GM18909 (cell line): ENCODE data around the gene VEZT.
"Not testable (repeated sequence)": the region's sequence is repeated elsewhere in the genome, so short reads cannot be mapped to it uniquely, and the experiment has no call there.

Experiments used
- ATAC-seq: cut with Tn5 transposase; IDR thresholded peaks from one replicate; pipeline ENCODE4 v1.9.1; 2021; ENCODE audit warnings: mild to moderate bottlenecking; ENCODE audit not compliant: unreplicated experiment, poor library complexity

Gene VEZT, protein sequence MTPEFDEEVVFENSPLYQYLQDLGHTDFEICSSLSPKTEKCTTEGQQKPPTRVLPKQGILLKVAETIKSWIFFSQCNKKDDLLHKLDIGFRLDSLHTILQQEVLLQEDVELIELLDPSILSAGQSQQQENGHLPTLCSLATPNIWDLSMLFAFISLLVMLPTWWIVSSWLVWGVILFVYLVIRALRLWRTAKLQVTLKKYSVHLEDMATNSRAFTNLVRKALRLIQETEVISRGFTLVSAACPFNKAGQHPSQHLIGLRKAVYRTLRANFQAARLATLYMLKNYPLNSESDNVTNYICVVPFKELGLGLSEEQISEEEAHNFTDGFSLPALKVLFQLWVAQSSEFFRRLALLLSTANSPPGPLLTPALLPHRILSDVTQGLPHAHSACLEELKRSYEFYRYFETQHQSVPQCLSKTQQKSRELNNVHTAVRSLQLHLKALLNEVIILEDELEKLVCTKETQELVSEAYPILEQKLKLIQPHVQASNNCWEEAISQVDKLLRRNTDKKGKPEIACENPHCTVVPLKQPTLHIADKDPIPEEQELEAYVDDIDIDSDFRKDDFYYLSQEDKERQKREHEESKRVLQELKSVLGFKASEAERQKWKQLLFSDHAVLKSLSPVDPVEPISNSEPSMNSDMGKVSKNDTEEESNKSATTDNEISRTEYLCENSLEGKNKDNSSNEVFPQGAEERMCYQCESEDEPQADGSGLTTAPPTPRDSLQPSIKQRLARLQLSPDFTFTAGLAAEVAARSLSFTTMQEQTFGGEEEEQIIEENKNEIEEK

DNA sequence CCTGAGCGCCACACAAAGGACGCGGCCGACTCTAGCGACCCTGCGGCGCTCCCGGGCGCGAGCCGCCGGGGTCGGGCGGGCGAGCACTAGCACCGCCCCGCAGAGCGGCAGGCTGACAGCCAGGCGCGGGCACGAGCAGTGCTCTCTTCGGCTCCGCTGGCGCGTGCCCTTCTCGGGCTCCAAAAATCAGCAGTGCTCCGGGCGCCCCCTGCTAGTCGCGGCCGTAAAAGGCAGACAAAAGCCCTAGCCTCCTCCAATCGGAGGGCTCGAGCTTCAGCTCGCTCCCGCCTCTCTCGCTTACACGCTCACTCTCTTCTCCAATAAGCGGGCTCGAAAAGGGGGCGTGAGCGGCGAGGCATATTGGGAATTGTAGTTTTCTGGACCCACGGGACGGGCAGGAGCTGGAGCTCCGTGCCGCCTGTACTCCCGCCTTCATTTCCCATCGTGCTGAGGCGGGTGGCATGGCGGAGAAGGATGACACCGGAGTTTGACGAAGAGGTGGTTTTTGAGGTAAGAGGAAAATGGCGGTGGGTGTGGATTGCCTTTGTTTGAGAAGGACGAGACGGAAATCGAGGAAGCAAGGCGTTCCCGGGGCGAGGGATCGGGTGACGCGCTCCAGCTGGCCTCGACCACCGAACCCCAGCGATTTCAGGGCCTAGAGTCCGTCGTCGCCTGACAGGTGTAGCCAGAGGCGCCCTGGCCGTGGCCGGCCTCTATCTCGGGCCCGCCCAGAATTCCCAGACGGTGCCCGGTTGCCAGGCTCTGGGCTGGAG, at the start of gene VEZT, which contains the start of gene FGD6:
TSS of gene VEZT (plus strand) at position 431 of the 773 bp plus-strand sequence. CDS start at position 475, 44 bp downstream.
TSS of gene FGD6 (minus strand) at position 91 of the 773 bp plus-strand sequence. CDS start 227 bp downstream, outside the sequence.
- ATAC-seq: peak; percentile 94

DNA sequence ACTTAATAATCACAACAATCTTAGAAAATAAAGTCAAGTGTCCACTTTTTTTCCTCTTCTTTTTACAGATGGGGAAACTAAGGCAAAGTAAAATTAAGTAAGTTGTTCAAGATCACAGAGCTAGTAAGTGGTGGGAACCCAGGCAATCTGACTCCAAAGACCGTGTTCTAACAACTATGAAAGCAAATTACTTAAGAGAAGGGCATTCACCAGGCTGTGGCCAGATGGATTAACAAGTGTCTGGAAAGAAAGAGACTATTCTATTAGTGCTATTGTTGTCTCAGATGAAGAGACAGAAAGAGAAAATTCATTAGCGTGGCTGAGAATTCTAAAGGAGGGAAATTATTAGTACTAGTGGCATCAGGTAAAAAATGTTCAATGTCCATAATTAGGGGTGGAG, 48.9 kb upstream of the VEZT start:
- no peak for ATAC-seq

DNA sequence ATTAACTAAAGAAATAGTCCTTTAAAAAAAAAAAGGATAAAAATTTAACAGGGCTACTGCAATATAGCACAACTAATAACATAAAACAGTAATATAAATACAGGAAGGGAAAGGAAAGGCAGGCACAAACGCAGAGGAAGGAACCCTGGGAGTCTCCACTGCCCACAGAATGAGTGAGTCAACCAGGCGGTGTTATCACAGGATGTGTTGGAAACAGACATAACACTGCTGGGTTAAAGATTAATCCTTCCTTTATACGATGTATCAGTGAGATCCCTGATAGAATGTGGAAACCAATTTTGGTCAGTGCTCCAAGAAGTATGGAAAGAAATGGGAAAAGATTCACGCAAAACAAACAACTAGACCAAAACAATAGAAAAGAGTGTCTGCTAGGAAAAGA, 48.2 kb upstream of the VEZT start:
- no peak for ATAC-seq

GRCh38 chr12:95173392-95174251, 44.0 kb upstream of the VEZT start:
- ATAC-seq: no peak

DNA sequence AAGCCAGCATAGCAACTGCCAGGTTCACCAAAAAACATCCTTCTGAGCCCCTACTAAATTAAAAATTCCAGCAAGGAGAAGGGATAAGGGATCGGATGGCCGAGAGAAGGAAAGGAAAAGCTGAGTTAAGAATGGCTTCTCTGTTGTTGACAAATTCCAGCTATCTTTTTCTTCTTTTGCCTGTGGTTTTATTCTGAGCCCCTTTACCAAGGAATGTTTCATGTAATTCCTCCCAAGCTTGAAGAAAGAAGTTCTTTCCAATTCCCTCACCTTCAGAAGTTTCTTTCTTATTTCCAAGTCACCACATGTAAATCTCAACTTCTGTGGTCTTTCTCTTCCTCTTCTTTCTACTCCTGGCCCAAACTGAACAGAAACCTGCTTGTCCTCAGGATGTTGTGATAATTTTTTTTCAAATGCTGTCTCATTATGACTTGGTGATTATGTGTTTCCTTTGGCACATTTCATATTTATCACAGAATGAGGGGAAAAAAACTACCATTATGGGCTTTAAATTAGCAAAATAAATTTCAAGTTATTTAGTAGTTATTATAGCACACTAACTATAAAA, 40.3 kb upstream of the VEZT start:
- ATAC-seq: no peak

- no peak for ATAC-seq
These were observed 39.5 kb upstream of the VEZT start for GRCh38 chr12:95178136-95178535.

GRCh38 chr12:95179011-95179410, 38.6 kb upstream of the VEZT start:
- no peak for ATAC-seq

DNA sequence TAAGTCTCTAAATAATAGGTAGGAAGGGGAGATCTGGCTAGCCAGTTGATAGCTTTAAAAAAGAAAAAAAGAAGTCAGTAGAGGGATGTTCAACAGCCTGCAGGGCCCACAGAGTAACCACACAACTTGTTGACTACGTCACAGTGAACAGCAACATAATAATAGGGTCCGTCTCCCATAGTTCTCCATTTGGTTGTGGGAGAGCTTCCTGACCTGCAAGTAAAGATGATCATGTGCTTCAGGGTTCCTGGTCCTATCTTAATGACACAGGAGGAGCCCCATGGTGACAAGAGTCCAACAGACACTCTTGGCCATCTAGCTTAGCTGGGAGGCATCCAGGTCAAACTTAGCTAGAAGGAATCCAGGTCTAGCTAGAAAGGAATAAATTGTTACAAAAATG, 36.5 kb upstream of the VEZT start:
- no peak for ATAC-seq

DNA sequence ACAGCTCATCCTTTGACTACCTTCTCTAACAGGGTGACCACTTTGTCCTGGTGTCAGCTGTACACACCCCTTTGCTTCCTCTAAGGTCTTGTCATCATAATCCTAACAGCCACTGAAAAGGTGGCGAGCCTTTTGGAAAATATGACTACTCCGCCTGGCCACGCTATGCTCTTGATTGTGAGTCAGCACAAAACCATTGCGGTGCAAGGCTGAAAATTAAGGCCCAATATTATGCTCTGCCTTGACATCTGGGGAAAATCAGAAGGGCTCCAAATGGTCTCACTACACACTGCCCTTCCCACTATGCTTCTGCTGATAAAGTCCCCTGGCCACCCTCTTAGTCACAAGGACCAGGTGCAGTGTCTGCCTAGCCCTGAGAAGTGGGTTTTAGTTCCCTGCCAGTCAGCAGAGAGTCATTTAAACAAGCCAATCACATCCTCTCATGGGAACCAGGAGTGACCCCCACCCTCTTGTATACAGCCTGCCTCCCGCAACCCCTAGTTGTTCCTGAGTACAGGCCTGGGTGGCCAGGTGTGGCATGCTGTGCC, 34.7 kb upstream of the VEZT start:
- ATAC-seq: no peak

DNA sequence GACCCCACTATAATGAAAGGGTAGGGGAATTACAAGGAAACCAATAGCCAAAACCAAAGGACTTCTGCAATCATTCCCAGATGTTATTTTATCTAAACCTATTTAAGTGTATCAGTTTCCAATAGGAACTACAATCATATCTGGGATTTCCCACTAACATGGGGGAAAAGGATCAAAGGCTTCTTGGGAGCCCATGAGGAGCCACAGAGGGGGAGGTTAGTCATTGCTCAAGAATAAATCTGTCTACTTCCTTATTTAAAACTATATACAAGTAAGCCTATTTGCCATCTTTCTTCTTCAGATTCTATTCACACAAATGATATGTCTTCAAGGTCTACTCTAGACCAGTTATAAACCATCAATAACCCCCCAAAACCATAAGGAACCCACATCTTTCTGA, 33.5 kb upstream of the VEZT start:
- no peak for ATAC-seq

GRCh38 chr12:95185072-95185471, 32.5 kb upstream of the VEZT start:
- no peak for ATAC-seq

- no peak for ATAC-seq
These were observed 31.8 kb upstream of the VEZT start for GRCh38 chr12:95185854-95186253.

DNA sequence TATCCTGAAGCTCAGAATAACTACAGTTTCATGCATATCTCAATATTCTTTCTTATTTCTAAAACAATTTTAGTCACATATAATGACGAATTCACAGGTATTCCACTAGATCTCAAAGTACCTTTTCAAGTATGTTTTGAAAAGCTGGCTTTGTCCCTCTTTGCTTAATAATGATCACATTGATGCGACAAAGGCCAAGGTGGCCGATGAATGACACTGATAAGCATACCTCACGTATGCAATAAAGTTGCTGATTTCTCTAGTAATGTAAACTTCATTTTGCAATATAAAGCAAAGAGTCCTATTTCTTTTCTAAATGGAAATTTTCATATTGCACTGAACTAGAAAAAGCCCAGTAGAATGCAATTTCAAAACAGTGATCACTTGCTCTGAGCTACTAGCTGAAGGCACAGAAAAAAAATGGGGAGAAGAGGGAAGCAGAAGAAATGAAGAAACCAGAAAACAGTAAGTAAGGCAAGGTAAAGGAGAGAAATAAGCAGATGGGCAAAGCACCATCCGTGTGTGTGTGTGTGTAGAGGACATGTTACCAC, 29.7 kb upstream of the VEZT start:
- ATAC-seq: no peak

GRCh38 chr12:95191060-95191696, 26.4 kb upstream of the VEZT start:
- no peak for ATAC-seq

GRCh38 chr12:95192271-95192670, 25.3 kb upstream of the VEZT start:
- no peak for ATAC-seq

DNA sequence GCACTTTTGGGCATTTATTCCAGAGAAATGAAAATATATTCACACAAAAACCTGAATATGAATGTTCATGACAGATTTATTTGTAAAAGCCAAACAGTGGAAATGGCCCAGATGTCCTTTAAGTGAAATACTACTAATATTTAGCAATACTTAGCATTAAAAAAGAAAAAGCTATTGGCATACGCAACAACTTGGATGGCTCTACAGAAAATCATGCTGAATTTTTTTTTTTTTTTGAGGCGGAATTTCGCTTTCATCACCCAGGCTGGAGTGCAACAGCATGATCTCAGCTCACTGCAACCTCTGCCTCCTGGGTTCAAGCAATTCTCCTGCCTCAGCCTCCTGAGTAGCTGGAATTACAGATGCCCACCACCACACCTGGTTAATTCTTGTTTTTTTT, 24.5 kb upstream of the VEZT start:
- ATAC-seq: no peak

- no peak for ATAC-seq
These were observed 22.5 kb upstream of the VEZT start for GRCh38 chr12:95195122-95195521.

- not testable (repeated sequence) for ATAC-seq
These were observed 20.6 kb upstream of the VEZT start for GRCh38 chr12:95196875-95197569.
